Measurements from ENCODE around the gene CREB3L4.

Gene CREB3L4

DNA sequence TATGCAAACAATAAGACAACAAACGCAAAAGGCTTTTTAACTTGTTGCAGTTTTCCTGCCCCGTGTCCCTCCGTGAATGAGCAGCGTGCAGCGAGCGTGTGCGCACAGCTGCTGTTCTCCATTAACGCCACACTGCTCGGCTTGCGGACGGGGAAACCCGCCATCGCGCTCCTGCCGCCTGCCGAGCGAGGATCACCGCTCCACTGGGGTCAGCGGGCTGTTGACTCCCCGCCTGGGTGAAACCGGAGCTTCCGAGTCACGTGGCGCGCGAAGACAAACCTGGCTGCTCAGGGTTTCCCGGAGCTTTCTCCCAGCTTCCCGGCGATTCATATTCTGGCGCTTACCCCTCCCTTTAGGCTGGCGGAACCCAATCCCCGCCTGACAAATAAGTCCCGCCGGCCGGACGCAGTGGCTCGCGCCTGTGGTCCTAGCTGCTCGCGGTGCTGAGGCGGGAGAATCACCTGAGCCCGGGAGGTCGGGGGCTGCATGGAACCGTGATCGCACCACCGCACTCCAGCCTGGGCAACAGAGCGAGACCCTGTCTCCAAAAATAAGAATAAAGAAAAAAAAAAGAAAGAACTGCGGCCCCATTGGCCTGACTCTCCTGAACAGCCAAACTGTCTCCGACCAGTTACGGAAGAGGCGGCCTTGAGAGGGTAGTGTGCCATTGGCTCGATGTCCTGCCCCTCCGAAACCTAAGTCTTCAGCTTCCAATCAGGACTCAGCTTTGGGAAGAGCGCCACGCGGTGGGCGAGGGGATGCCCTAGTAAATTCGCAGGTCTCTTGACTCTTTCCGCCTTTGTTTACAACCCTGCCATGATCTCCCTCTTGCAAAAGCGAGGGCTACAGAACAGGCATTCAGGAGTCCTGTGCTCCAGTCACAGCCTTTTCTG, at the start of gene CREB3L4:
Gene CREB3L4, plus strand, starts transcription at position 796 of the 893 bp plus-strand sequence. CDS start 624 bp downstream, outside the sequence.
- peak; percentile 36 to 97 (median 89) for DNase-seq

GRCh38 chr1:153919876-153920852, 47.5 kb upstream of the CREB3L4 start:
- no peak for DNase-seq

GRCh38 chr1:153921080-153921802, 46.5 kb upstream of the CREB3L4 start:
- no peak for DNase-seq

DNA sequence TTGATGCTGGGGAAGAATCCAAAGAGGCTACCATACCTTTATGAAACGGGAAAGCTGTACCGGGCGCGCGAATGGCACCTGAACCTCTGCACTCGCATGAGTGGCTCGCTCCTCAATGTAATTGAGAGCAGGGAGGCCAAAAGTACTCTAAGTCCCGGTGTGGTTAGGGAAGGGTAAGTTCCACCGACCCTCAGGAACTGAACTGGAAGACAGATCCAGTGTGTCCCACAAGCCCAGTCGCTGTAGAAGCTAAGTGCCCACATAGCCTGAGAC, 46.0 kb upstream of the CREB3L4 start:
- DNase-seq: peak in 3 of 14 donors; percentile 10 to 56 (median 19)

GRCh38 chr1:153922076-153922971, 45.4 kb upstream of the CREB3L4 start:
- DNase-seq: peak in 4 of 14 donors; percentile 54 to 76 (median 63)

GRCh38 chr1:153922972-153923925, 44.5 kb upstream of the CREB3L4 start, which contains the start of gene GATAD2B:
GATAD2B (minus strand) TSS chr1:153922972; CDS start chr1:153828347, 94,625 bp downstream.
- peak; percentile 88 to 100 (median 98) for DNase-seq

GRCh38 chr1:153926405-153926804, 41.3 kb upstream of the CREB3L4 start:
- DNase-seq: no peak

DNA sequence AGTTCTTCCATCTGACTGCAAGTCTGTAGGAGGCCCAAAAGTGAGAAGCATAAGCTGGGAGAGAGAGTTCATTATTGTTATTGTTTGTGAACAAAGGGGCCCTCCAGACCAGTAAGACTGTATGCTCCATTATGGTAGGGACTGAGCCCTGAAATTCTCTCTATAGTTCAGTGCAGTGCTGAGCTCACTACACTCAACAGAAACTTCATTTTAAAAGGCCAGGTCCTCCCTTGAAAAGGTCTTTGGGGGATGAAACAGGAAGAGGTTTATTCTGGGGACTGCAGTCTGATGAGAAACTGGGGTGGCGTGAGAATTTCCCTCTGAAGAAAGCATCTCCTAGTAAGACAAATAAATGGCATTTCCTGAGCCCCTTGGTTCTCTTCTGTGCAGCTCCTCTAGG, 39.5 kb upstream of the CREB3L4 start:
- DNase-seq: peak in 1 of 14 donors; percentile 39

- peak in 12 of 14 donors; percentile 10 to 81 (median 66) for DNase-seq
Measured at GRCh38 chr1:153928791-153929341, 38.8 kb upstream of the CREB3L4 start.

DNA sequence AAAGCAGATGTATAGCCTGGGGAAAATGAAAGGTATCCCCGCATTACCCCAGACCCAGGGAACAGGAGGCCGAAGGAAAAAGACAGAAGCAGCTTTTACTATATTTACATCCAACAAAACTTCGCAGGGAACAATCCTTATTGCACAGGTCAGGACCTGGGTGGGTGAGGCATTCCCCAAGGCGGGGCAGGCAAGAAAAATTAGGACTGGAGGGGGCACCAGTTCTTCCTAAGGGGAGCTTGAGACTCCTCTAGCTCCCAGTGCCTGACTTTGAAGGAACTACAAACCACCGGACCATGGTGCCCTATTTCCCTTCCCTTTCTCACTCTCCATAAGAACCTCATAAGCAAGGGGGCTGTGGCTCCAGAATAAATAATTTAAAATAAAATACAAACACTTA, 38.3 kb upstream of the CREB3L4 start:
- DNase-seq: no peak

DNA sequence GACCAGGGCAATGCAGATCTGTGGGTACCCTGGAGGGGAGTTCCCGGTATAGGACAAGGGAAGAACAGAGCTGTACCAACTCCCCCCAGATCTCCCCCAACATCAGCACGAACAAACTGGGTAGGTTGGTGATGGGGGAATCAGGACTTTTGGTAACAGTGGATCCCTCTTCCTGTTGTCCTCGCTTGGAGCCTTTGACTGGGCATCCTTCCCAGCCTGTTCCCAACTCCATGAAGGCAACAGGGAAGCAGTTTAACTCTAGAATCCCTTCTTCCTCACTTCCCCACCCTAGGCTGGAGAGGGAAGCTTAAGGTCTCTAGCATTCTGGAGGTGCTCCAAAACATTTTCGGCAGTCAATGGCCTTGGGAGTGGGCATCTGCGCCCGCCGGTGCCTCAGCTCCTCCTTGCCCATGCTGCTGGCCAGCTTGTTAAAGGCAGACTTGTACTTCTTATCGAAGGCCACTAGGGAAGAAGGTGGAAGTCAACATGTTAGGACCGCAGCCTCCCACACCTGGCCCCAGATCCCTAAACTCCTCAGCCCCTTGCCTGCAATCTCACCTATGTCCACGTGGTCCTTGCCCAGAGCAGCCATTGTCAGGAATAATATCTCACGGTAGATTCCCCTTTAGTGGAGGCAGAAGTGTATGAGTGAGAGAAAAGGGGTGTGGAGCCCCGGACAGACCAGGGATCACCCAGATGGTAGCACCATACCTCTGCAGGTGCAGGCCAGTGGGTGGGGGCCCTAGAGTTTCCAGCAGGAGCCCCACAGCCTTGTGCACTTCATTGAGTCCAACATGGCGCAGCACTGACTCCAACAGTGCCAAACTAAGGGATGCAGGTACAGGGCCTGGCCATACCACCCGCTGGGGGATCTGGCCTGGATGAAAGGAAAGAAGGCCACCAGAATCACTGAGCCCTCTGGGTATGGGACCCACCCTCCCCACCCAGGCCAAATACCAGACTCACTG, 37.4 kb upstream of the CREB3L4 start:
- peak in 2 of 14 donors; percentile 14 to 22 for DNase-seq

DNA sequence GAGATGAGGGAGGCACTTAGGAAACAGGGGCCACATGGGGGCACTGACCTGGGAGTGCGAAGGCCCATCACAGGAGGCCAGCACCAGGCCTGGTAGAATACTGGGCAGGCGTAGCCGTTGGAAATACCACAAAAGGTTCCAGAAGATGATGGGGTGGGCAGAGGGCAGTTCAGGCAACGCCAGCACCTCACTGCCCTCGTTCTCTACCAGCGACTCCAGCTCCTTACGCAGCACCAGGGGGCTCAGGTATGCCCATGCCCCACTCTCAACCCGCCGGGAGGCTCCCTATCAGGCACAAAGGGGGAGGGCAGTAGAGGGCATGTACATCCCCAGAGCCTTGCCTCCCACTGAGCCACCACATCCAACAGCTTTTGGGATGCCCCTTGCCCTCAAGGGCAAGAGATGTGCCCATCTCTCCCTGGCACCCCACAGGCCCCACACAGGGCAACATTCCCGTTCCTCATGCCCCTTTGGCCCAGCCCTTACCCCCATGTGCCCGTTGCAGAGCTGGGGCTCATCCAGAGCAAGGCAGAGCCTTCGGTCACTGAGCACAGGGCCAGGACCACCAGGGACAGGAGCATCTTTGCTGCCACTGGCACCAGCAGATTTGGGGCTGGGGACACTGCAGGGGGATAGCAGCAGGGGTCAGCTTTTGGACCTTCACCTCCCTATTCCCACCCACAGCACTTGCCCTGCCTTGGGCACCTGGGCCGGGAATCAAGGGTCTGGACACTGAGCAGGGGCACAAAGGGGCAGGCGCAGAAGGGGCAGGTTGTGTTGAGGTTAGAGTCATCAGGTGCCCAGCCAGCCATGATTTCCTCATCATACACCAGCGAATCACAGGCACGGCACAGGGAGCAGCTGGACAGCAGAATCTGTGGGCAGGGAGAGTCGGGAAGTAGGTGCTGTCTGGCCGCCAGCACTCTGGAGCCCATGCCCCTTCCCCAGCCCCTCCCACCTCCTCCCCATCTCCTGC, 35.3 kb upstream of the CREB3L4 start:
- DNase-seq: no peak

DNA sequence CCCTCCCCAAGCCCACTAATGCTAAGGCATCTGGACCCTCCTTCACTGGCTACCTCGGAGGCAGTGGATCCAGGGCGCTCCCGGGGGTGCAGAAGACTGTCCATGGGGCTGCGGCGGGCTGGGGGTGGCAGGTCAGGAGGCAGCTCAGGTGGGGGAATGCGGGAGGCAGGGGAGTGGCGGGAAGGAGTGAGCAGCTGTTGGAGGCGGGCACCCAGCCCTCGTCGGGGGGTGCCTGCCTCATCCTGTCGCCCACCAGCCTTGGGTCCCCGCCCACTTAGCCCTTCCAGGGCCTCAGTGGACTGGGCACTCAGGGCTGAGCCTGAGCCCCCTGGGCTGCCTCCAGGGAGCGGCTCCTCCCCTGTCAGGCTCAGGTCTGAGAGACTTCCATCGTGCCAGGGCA, 34.3 kb upstream of the CREB3L4 start:
- no peak for DNase-seq

DNA sequence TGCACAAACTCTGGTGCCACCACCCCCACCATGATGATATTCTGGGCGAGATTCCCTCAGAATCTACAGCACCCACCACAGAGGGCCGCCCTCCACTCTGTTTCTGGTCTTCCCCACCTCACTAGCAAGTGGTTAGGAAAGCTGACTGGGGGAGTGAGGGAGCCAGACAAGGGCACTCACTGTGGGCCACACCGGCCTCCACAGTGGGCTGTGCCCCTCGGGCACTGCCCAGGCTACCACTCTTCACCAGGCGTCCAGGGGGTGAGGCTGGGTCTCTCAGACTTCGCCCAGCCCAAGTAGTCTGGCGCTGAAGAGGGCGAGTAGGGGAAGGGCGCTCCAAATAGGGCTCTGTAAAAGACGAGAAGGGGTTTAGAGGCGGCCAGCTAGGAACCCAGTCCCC, 33.7 kb upstream of the CREB3L4 start:
- DNase-seq: no peak

GRCh38 chr1:153934746-153935145, 33.0 kb upstream of the CREB3L4 start:
- no peak for DNase-seq

GRCh38 chr1:153936011-153936802, 31.5 kb upstream of the CREB3L4 start:
- peak in 1 of 14 donors; percentile 40 for DNase-seq

Measured in C1 segment of cervical spinal cord (tissue), 14 donors.